ENCODE results near the gene C1orf185. TPM values are rescaled to one million over a fixed set of nuclear protein-coding genes. Genes with fewer than 3 reads are reported as not detected.
A peak's percentile ranks its signal among the peaks of the same experiment; 100 is the strongest.
"Not testable (repeated sequence)": the region's sequence is repeated elsewhere in the genome, so short reads cannot be mapped to it uniquely, and the experiment has no call there.

The C1orf185 gene
- total RNA-seq, 2 experiments from 2014 or later: not detected

- peaks cover 5% of the 10 kb centered on the region for H3K36me3 Mint-ChIP-seq (ENCODE audit: low read depth)
- H3K27ac Mint-ChIP-seq: no peak overlapping the region
- ChIA-PET CTCF (interaction anchor here (0.9 kb wide), 1 partner anchor 38 kb away, joined by 3 read pairs; no protein-coding TSS in a partner anchor), POLR2A (no interaction called here)
- DNase-seq (no peak), ATAC-seq (no peak)
- H3K4me1 Mint-ChIP-seq (ENCODE audit: low read depth): peaks cover 8% of the 10 kb centered on the region
- H3K27me3 Mint-ChIP-seq (ENCODE audit: low read depth): peaks cover 6% of the 10 kb centered on the region
- H3K4me3 Mint-ChIP-seq: no peak overlapping the region
- H3K9me3 Mint-ChIP-seq (ENCODE audit: insufficient read depth): peaks cover 15% of the 10 kb centered on the region
These were observed 52.7 kb downstream of the C1orf185 start for GRCh38 chr1:51154776-51155175.

- peaks cover 15% of the 10 kb centered on the region for H3K9me3 Mint-ChIP-seq (ENCODE audit: insufficient read depth)
- peaks cover 5% of the 10 kb centered on the region for H3K36me3 Mint-ChIP-seq (ENCODE audit: low read depth)
- no peak overlapping the region for H3K4me3 Mint-ChIP-seq
- no peak overlapping the region for H3K27ac Mint-ChIP-seq
- DNase-seq (no peak), ATAC-seq (peak; percentile 33)
- H3K4me1 Mint-ChIP-seq (ENCODE audit: low read depth): peaks cover 8% of the 10 kb centered on the region
- ChIA-PET POLR2A (no interaction called here), CTCF (no interaction called here)
- H3K27me3 Mint-ChIP-seq (ENCODE audit: low read depth): peaks cover 8% of the 10 kb centered on the region
These were observed 54.7 kb downstream of the C1orf185 start for GRCh38 chr1:51156752-51157151.

- ATAC-seq (no peak), DNase-seq (no peak)
- peaks cover 8% of the 10 kb centered on the region for H3K4me1 Mint-ChIP-seq (ENCODE audit: low read depth)
- H3K9me3 Mint-ChIP-seq (ENCODE audit: insufficient read depth): peaks cover 15% of the 10 kb centered on the region
- peaks cover 8% of the 10 kb centered on the region for H3K27me3 Mint-ChIP-seq (ENCODE audit: low read depth)
- H3K36me3 Mint-ChIP-seq (ENCODE audit: low read depth): peaks cover 5% of the 10 kb centered on the region
- ChIA-PET CTCF (interaction anchor here (1.4 kb wide), 1 partner anchor 140 kb away, joined by 3 read pairs; no protein-coding TSS in a partner anchor), POLR2A (no interaction called here)
- H3K4me3 Mint-ChIP-seq: no peak overlapping the region
- no peak overlapping the region for H3K27ac Mint-ChIP-seq
These were observed 55.4 kb downstream of the C1orf185 start for GRCh38 chr1:51157395-51157794.

GRCh38 chr1:51158263-51158662 lies 56.2 kb downstream of the C1orf185 start:
- H3K9me3 Mint-ChIP-seq (ENCODE audit: insufficient read depth): peaks cover 15% of the 10 kb centered on the region
- DNase-seq (no peak), ATAC-seq (no peak)
- H3K36me3 Mint-ChIP-seq (ENCODE audit: low read depth): peaks cover 5% of the 10 kb centered on the region
- ChIA-PET CTCF (interaction anchor here (1.4 kb wide), 1 partner anchor 139 kb away, joined by 3 read pairs; no protein-coding TSS in a partner anchor), POLR2A (no interaction called here)
- no peak overlapping the region for H3K4me3 Mint-ChIP-seq
- H3K27me3 Mint-ChIP-seq (ENCODE audit: low read depth): peaks cover 8% of the 10 kb centered on the region
- H3K4me1 Mint-ChIP-seq (ENCODE audit: low read depth): peaks cover 8% of the 10 kb centered on the region
- H3K27ac Mint-ChIP-seq: no peak overlapping the region

GRCh38 chr1:51162560-51162959 lies 60.5 kb downstream of the C1orf185 start:
- H3K27me3 Mint-ChIP-seq (ENCODE audit: low read depth); H3K4me1 Mint-ChIP-seq (ENCODE audit: low read depth); ATAC-seq; POLR2A ChIA-PET; H3K9me3 Mint-ChIP-seq (ENCODE audit: insufficient read depth); H3K27ac Mint-ChIP-seq; DNase-seq; CTCF ChIA-PET; H3K4me3 Mint-ChIP-seq; H3K36me3 Mint-ChIP-seq (ENCODE audit: low read depth): not testable (repeated sequence)

GRCh38 chr1:51165540-51165939 lies 63.5 kb downstream of the C1orf185 start:
- CTCF ChIA-PET: no interaction called here
- Mint-ChIP-seq H3K27me3 (ENCODE audit: low read depth) (peaks cover 7% of the 10 kb centered on the region), H3K27ac (no peak overlapping the region), H3K9me3 (ENCODE audit: insufficient read depth) (no peaks in the 10 kb centered on the region), H3K36me3 (ENCODE audit: low read depth) (no peaks in the 10 kb centered on the region), H3K4me1 (ENCODE audit: low read depth) (peaks cover 18% of the 10 kb centered on the region), H3K4me3 (no peak overlapping the region)
- ATAC-seq (no peak), DNase-seq (no peak)
- POLR2A ChIA-PET: interaction anchor here (0.6 kb wide), 1 partner anchor 558 kb away, joined by 3 read pairs; no protein-coding TSS in a partner anchor

- ChIA-PET CTCF (interaction anchor here (1.1 kb wide), 1 partner anchor 21 kb away, joined by 3 read pairs; no protein-coding TSS in a partner anchor), POLR2A (interaction anchor here (1.2 kb wide), 1 partner anchor 199 kb away, joined by 3 read pairs; the partner anchor contains the start of gene CDKN2C)
- peaks cover 10% of the 10 kb centered on the region for H3K27me3 Mint-ChIP-seq (ENCODE audit: low read depth)
- H3K4me1 Mint-ChIP-seq (ENCODE audit: low read depth): peaks cover 20% of the 10 kb centered on the region
- H3K27ac Mint-ChIP-seq: no peak overlapping the region
- H3K36me3 Mint-ChIP-seq (ENCODE audit: low read depth): no peaks in the 10 kb centered on the region
- no peak overlapping the region for H3K4me3 Mint-ChIP-seq
- DNase-seq (no peak), ATAC-seq (peak; percentile 57)
- no peaks in the 10 kb centered on the region for H3K9me3 Mint-ChIP-seq (ENCODE audit: insufficient read depth)
These were observed 66.3 kb downstream of the C1orf185 start for GRCh38 chr1:51168266-51168845.

GRCh38 chr1:51168936-51169335 lies 66.9 kb downstream of the C1orf185 start:
- Mint-ChIP-seq H3K4me1 (ENCODE audit: low read depth) (peaks cover 20% of the 10 kb centered on the region), H3K36me3 (ENCODE audit: low read depth) (no peaks in the 10 kb centered on the region), H3K27ac (no peak overlapping the region), H3K4me3 (no peak overlapping the region), H3K9me3 (ENCODE audit: insufficient read depth) (no peaks in the 10 kb centered on the region), H3K27me3 (ENCODE audit: low read depth) (peaks cover 11% of the 10 kb centered on the region)
- DNase-seq (no peak), ATAC-seq (no peak)
- ChIA-PET CTCF (interaction anchor here (1.1 kb wide), 1 partner anchor 20 kb away, joined by 3 read pairs; no protein-coding TSS in a partner anchor), POLR2A (interaction anchor here (1.2 kb wide), 1 partner anchor 199 kb away, joined by 3 read pairs; the partner anchor contains the start of gene CDKN2C)

- ATAC-seq: no peak
- H3K4me3 Mint-ChIP-seq: no peak overlapping the region
These were observed 68.3 kb downstream of the C1orf185 start for GRCh38 chr1:51170342-51170741.

GRCh38 chr1:51172811-51173210 lies 70.8 kb downstream of the C1orf185 start:
- ChIA-PET POLR2A (no interaction called here), CTCF (no interaction called here)
- Mint-ChIP-seq H3K27me3 (ENCODE audit: low read depth) (peaks cover 30% of the 10 kb centered on the region), H3K4me1 (ENCODE audit: low read depth) (peaks cover 11% of the 10 kb centered on the region), H3K4me3 (no peak overlapping the region), H3K9me3 (ENCODE audit: insufficient read depth) (no peaks in the 10 kb centered on the region), H3K27ac (no peak overlapping the region), H3K36me3 (ENCODE audit: low read depth) (no peaks in the 10 kb centered on the region)
- DNase-seq: no peak
- ATAC-seq: no peak

More at GRCh38 chr1:51170342-51170741, 68.3 kb downstream of the C1orf185 start:
- H3K9me3 Mint-ChIP-seq (ENCODE audit: insufficient read depth): no peaks in the 10 kb centered on the region
- peaks cover 20% of the 10 kb centered on the region for H3K4me1 Mint-ChIP-seq (ENCODE audit: low read depth)
- no peak for DNase-seq
- H3K27ac Mint-ChIP-seq: no peak overlapping the region
- ChIA-PET POLR2A (no interaction called here), CTCF (no interaction called here)
- peaks cover 18% of the 10 kb centered on the region for H3K27me3 Mint-ChIP-seq (ENCODE audit: low read depth)
- no peaks in the 10 kb centered on the region for H3K36me3 Mint-ChIP-seq (ENCODE audit: low read depth)

- peaks cover 26% of the 10 kb centered on the region for H3K27me3 Mint-ChIP-seq (ENCODE audit: low read depth)
- ATAC-seq (no peak), DNase-seq (no peak)
- no peaks in the 10 kb centered on the region for H3K9me3 Mint-ChIP-seq (ENCODE audit: insufficient read depth)
- H3K36me3 Mint-ChIP-seq (ENCODE audit: low read depth): no peaks in the 10 kb centered on the region
- peaks cover 2% of the 10 kb centered on the region for H3K4me1 Mint-ChIP-seq (ENCODE audit: low read depth)
- ChIA-PET CTCF (interaction anchor here (2.7 kb wide), 1 partner anchor 14 kb away, joined by 10 read pairs; no protein-coding TSS in a partner anchor), POLR2A (no interaction called here)
- no peak overlapping the region for H3K27ac Mint-ChIP-seq
- H3K4me3 Mint-ChIP-seq: no peak overlapping the region
These were observed 73.2 kb downstream of the C1orf185 start for GRCh38 chr1:51175278-51175677.

- H3K27ac Mint-ChIP-seq; H3K4me1 Mint-ChIP-seq (ENCODE audit: low read depth); POLR2A ChIA-PET; H3K9me3 Mint-ChIP-seq (ENCODE audit: insufficient read depth); ATAC-seq; H3K4me3 Mint-ChIP-seq; DNase-seq; H3K36me3 Mint-ChIP-seq (ENCODE audit: low read depth): not testable (repeated sequence)
- peaks cover 29% of the 10 kb centered on the region for H3K27me3 Mint-ChIP-seq (ENCODE audit: low read depth)
- CTCF ChIA-PET: interaction anchor here (2.1 kb wide), 1 partner anchor 11 kb away, joined by 15 read pairs; no protein-coding TSS in a partner anchor
These were observed 76.0 kb downstream of the C1orf185 start for GRCh38 chr1:51177988-51178387.

Measured in activated CD8-positive, alpha-beta T cell treated with anti-CD3 and anti-CD28 coated beads, Interleukin-2, amount 10 ng/mL, durations not matched to agents 7 days and 5 days (primary cell).